HG03558 (cell line): ENCODE data around the gene CPB1.
A peak's percentile ranks its signal among the peaks of the same experiment; 100 is the strongest.

Experiments used
- ATAC-seq: cut with Tn5 transposase; IDR thresholded peaks from one replicate; pipeline ENCODE4 v1.9.1; 2021; ENCODE audit warnings: moderate number of reproducible peaks; ENCODE audit not compliant: unreplicated experiment; ENCODE audit errors: extremely low read depth

Gene CPB1

DNA sequence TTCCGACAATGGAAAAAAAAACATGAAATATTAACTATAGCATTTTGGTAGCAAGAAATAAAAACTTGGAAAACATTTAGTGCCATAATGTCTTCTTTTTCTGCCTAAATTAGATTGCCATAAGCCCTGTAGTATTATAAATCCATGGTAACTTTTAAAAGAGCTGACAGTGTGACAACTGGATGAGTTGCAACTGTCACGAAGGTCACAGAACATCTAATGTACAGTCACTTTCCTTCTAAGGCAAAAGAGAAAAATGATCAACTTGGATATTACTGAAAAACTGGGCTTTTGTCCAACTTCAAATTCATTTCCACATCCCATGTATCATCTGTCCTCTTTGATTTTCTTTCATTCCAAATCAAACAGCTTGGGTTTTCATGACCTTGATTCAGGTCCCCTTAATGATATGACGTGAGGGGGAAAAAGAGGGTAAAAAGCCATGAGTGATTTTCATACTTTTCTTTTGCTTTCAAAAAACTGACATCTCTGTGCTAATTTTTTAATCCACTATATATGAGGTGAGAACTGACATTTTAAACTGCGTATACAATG is 602 bp downstream of the CPB1 start:
- no peak for ATAC-seq

DNA sequence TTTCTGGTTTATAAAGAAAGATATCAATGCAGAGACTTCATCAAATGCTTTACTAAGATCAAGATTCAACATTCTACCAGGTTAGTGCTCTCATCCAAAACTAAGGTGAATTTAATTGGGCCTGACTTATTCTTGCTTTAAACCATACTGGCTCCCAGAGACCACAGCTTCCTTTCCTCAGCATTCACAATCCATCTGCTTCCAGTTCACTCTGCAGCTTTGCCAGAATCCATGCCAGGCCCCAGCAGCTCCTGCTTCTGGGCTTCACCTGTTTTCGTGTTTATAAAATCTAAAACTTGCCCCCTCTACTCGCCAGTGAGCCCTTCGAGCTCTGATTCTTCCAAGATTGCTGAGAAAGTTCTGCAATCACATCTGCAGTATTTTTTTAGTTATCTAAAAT is 2.3 kb downstream of the CPB1 start:
- no peak for ATAC-seq

DNA sequence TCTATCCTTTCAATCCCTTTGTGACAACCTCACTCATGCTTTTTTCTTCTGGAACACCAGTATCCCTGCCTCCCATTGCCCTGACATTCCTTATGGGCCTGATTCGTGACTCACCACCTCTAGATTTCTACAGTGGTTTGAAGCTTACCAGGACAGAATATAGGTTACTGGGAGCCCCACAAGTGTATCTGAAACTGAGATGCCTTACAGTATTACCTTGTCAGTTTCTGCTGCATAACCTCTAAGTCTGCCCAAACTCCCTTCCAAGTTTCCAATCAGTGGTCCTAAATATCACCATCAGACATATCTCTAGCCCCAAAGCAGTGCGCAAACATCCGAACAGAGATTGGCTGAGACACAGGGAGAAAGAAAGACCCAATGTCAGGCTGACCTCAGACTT is 5.6 kb downstream of the CPB1 start:
- no peak for ATAC-seq

DNA sequence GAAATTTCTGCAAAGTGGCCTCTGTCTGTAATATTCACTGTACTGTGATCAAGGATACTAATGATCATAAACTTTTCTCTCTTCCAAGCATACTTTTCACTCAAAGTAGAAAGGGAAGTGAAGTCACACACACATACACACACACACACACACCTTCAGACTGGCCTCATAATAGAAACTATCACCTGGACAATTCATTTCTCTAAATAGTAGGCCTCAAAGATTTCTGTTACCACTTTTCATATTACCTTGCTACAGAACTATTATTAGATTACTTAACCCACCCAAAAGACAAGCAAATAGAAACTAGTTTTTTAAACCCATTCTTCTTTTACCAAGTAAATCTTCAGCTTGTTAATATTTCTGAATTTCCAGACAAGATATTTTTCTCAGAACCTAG is 12.2 kb downstream of the CPB1 start:
- no peak for ATAC-seq

DNA sequence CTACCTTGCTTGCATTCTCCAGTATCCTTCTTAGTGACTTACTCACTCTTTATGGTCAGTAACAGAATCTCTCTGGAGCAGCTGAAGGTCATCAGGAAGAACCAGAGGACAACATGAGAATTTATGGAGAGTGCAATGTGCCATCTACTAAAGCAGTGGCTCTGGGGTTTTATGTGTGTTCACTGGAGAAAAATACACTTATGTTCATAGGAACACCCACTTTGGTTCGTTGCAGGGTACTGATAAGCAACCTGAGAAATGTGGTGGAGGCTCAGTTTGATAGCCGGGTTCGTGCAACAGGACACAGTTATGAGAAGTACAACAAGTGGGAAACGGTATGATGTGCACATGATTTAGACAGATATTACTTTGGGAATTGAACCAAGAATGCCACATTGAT is 12.8 kb downstream of the CPB1 start:
- ATAC-seq: no peak

DNA sequence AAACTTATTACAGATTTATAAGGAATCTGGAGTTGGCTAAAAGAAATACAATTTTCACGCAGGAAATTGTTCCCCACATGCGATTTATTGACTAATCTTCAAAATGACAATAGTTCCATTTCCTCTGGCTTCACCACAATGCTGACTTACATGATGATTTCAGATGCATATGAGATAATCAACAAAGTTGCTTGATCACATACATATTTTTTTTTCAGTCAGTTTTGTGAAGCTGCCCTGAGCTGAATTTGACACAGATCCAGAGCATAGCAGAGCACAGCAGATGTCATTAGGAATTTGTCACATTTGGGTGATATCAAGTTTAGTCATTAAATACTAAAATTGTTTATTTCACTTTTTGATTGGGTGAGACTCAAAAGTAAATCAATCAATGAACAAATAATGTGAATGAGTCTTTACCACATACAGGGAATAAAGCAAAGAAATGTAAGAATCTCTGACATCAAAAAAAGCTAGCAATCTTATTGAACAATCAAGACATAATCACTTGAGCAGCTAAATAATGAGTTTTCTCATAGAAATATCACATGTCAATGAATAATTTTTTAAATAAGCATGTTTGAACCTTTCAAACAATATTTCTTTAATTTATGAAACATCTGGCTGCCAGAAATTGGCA is 18.3 kb downstream of the CPB1 start:
- ATAC-seq: no peak

DNA sequence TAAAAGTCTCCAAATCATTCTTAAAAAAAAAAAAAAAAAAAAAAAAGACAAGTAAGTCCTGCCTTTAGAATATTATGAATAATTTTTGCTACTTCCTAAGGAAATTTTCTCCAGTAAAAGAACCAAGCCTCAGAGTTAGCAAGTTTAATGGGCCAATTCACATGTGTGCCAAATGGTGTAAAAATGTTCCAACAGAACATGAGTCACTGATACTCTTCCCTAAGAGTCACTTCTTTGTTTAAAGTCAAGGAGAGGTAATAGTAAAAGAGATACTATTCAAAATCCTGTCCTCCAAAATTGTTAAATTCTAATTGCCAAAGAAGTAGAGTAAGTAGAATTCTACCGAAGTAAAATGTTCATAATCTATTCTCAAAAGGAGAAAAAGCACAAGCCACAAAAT is 19.7 kb downstream of the CPB1 start:
- no peak for ATAC-seq

DNA sequence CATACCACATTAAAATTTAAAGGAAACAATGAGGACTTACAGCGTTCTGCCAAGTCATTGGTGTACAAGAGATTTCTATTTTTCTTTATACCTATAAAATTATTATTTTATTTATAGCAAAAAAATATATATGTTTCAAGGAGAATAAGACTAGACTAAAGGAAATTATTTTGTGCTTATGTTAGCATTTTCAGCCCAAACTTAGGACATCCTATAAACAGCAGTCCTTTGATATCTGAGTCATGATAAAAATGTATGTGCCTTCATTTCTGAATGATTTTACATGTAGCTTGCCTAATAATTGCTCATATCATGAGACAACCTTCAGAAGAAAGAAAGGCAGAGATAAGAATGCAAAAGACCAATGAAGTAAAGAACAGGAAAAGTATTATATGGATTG is 20.8 kb downstream of the CPB1 start:
- no peak for ATAC-seq

DNA sequence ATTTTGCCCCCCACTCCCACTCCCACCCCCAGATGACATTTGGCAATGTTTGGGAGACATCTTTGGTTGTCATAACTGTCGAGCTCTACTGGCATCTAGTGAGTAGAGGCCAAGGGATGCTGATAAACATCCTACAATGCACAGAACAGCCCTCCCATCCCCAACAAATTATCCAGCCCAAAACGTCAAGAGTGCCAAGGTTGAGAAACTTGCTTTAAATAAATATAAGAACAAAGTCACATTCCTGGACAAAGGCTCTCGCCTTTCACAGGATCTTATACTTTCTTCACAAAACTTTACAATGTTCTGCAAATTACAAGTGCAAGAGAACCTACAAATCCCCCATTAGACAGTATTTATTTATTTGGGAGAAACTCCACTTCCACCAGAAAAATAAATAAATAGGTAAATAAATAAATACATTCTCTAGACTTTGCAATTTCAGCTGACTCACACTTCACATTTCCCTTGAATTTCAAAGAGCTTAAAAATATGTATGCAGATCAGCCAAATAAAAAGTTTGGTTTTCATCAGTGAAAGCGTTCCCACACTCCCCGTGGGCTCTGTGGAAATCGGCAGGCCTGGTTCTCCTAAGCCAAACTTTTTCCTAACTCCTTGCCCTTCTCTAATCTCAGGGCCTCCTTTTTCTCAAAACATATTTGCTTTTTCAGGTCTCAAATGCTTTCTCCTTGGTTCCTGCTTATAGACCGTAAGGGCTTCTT is 24.8 kb downstream of the CPB1 start:
- no peak for ATAC-seq

DNA sequence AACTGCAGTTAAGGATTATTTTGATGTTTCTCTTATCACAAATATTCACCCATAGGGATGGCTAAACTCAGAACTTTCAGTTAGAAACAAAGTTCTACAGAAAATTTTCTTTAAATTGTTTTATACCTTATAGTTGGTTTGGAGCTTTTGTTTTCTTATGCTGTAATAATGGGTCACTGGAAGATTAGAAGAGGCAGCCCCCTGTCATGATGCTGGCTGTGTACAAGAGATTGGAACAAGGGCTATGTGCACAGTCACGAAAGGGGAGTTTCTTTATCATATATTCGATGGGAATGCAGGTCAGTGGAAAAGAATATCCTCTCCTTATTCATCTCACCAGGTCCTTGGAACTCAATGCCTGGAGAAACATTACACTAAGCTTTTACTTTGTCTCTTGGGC is 25.5 kb downstream of the CPB1 start:
- no peak for ATAC-seq

DNA sequence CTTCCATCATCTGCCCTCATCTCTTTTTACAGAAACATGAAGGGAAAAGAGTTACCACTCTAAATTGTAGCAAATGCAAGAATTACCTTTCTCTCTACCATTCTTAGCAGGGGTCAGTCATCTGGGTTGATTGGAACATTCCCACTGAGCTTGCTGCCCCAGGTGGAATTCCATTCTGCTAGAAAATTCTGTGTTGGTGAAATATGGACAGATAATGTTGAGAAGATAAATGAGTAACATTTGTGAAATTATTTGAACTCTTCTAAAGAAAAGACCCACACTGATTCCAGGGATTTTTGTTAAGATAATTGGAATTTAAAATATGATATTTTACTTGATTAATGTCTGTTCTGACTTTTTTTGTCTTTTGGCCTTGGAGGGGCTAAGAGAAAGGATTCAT is 26.4 kb downstream of the CPB1 start:
- no peak for ATAC-seq

DNA sequence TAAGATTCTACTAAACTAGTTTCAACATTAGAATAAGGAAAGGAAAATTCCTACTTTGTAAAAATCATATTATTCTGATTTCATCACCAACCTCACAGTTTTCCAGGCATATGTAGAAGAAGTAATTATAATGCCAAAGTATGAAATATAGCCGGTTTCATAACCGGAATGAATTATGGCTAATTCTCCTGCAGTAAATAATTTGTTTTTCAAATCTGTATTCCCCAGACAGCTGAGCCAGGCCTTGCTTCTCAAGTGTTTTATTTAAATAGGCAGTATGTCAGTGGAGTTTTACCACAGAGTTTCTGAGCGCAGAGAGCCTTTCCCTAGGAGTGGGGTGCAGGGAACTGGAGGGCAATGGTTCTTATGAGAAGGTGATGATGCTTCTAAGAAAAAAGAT is 28.8 kb downstream of the CPB1 start:
- ATAC-seq: no peak

DNA sequence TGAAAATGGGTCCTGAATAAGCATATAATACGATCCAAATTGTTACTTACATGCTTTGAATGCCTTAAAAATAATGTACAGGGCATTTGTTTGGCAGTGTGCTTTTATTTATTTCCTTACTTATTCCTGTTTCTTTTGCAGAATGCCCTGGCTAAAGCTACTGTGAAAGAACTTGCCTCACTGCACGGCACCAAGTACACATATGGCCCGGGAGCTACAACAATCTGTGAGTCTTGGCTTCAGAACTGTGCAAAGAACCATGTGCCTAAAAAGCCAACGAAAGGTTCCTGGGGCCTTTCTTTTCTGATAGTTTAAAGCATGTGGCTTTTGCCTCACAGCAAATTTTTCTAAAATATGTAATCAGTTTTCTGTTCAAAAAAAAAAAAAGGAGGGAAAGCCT is 29.7 kb downstream of the CPB1 start:
- ATAC-seq: no peak

DNA sequence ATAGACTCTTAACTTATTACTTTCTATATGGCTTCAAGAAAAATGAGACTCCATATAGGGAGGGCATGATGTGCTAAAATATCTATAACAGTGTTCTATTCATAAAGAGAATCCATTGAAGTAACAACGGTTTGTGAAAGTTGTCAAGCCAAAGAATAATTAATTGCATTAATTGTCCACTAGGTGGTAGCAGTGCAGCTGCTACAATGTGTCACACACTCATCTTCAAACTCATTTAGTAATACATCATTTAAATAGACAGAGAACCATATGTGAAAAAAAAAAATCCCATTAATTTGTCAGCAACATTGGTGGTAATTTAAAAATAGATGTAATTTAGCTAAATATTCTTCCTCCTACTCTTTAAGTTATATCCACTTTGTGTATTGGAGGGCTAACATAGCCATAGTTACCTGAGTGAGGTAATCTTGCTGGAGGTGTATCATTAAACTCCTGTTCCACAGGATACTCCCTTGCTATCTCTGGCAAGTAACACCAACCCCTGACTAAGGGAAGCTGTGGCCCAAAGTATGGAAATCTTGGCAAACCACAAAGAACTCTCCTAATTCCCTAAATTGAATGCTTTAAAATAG is 33.8 kb downstream of the CPB1 start:
- peak; percentile 71 for ATAC-seq

DNA sequence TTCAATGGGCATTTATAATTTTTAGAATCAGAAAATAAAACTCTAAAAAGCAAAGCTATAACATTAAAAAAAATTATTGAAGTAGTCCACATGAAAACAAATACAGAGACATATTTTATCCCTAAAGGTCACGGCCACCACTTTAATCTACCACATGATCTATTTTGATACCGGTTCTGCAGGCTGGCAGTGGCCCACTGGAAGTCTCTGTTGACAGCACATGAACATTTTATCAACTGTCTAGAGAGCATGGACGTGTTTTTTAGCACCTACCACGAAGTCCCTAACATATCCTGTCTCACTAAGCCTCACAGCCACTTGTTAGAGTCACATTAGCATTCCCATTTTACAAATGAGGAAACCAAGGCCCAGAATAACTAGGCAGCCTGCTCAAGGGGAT is 35.7 kb downstream of the CPB1 start:
- no peak for ATAC-seq

DNA sequence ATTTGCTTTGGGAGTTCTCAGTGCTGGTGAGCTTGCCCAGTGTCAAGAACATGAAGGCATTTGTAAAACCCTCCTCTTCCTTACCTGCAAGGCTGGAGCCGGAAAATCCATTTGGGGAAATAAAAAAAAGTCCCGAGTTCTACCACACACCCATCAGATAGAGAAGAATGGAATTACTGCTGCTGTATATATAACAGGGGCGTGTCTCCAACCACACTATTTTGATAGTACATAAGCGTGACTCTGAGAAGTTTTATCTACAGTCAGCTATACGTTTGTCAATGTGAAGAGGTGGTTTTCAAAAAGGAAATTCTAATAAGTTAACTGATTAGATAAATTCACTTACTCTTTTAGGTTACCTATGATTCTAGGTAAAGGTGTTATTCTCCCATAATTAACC is 36.2 kb downstream of the CPB1 start:
- no peak for ATAC-seq

DNA sequence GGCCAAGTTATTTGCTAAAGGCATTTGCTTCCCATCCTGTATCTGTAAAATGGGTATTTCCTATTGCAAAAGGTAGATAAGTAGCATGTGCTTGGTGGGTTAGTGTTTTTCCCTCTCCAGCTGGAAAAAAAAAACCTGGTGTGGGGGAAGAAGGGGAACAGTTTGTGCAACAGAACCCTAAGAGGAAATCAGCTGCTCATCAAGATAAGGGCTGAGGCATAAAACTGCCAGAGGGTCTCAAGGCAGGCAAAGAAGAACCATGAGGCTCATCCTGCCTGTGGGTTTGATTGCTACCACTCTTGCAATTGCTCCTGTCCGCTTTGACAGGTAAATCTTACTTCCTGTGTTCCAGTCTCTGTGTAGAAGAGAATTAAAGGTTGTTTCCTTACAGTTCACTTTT is 37.4 kb downstream of the CPB1 start, which contains the start of gene CPA3:
TSS of gene CPA3 (plus strand) at position 248 of the 400 bp plus-strand sequence. CDS start at position 260, 12 bp downstream.
- no peak for ATAC-seq

DNA sequence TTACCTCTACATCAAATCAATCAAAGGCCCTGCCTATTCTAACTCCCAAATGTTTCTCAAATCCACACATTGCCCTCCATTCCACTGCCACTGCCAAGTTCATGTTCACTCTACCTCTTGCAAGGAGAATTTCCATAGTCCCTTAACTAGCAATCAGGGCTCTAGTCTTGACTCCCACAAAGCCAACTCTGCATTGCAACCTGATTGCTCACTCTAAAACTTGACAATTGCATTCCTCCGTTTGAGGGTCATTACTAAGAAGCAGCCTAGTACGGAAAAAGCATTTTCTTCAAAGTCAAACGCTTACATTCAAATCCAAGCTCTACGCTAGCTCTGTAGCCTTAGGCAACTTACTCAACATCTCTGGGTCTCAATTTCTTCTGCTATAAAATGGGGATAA is 38.6 kb downstream of the CPB1 start:
- no peak for ATAC-seq

DNA sequence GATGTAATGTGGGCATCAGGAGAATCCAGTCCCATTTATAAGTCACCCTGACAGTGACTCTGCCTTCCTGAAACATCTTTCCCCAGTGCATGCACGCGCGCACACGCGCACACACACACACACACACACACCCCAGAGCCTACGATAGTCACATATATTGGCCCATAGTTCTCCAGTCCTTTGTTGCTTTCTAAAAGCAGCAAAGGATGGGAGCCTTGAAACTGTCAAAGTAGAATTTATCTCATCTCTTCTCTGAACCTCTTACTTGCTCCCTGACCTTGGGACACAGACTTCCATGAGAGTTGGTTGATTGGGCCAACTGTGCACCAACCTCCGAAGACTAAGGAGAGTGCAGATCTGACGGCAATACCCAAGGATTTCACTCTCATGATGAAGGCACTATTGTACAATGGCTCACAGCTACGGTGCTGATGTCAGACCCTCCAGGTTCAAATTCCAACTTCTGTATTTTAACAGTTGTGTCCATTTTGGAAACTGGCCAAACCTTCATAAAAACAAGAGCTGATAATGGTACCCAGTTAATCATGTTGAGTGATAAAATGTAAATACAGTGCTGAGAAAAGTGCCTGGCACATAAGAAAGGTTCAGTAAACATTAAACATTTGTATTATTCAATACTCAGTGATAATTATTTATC is 45.8 kb downstream of the CPB1 start:
- ATAC-seq: no peak

DNA sequence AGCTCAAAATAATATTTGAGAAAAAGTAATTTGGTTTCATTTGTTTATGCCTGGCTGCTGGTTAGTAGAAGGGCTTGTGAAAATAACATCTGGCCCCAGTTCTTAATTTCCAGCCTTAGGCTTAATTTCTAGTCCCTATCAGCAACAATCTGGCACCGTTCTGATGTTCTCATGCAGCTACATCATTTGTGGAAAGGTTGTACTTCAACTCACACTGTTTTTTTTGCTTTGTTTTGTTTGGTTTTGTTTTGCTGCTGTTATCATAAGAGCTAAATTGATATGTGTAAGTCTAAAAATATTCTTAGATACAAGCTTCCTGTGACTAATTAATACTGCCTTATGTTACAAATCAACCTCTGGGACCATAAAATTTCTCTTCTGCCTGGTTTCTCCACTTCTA is 46.4 kb downstream of the CPB1 start:
- no peak for ATAC-seq

DNA sequence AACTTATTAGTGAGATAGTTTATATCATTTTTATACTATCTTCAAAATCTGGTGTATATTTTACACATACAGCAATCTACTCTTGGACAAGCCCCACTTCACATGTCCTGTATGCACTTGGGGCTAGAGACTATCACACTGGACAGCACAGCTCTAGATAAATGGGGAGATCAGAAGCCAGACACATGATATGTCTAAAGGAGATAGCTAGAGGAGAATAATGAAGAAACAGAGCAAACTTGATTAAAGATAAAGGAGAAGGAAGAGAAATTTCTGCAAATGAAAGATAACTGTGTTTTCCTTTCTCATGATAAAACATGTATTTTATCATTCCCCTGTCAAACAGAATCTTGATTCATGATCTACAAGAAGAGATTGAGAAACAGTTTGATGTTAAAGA is 50.5 kb downstream of the CPB1 start:
- no peak for ATAC-seq
